Bone marrow (tissue), 2 donors: ENCODE data around the gene SLC4A5.
A peak's percentile ranks its signal among the peaks of the same experiment; 100 is the strongest.
"Not testable (repeated sequence)": the region's sequence is repeated elsewhere in the genome, so short reads cannot be mapped to it uniquely, and the experiment has no call there.

Experiments
- DNase-seq, 2 donors: peaks; one replicate each; lab custom pipeline; 2025; lab: John Stamatoyannopoulos, UW

SLC4A5 gene

DNA sequence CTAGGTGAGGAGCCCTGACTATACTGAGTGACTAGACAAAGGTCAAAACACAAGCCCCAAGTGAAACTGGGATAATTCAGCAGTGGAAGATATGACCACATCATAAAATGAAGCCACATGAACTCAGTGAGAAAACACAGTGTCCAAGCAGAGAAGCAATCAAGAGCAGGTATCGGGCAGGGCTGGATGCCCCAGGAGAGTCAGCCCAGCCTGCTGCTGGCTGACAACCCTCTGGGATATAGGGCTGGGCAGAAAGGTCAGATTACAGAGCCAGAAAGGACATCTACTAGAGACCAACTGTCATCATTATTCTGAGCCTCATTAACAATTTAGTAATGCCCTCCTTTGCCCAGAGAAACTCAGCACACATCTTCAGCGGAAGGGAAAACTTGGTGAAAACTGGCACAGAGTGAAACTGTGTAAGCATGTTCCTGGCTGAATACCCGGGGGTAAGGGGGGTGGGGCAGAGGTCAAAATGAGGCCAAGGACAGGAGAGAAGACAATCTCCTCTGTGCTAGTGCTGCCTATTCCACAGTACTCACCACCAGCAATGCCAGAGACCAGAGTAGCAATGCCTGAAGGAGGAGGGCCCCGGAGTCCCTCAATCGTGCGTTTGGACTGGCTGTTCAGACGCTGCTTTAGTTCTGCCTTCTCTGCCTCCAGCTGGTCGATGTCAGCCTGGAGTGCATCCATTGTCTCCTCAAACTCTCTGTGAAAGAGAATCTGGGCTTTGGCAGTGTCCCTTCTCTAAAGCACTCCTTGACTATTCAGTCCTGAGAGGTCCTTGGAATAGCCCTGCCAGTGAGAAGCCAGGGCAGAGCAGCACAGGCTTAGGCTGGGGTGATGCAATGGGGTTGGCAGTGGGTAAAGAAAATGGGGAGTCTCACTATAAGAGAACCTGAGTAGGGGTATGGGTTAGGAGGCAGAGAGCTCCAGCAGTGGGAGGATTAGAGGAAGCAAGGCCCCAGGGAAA, 21.6 kb upstream of the SLC4A5 start:
- DNase-seq = no peak

DNA sequence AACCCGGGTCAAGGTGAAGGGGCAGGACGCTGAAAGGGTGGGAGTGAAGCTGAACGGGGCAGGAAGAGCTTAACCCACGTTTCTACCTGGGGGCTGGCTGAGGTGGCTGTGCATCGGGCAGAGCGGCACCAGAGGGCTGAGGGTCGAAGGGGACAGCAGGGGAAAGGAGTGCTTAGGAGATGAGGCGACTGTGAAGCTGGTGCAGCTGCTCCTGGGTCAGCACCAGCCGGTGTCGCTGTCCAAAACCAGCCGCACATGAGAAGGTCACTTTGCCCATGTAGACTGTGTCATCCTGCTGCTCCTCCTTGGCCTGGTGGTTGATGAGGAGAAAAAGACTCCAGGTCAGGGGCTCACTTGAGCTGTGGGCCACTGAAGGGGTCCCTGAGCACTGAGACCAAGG, 18.1 kb upstream of the SLC4A5 start:
- no peak for DNase-seq

GRCh38 chr2:74357627-74358026, 14.4 kb upstream of the SLC4A5 start:
- no peak for DNase-seq

DNA sequence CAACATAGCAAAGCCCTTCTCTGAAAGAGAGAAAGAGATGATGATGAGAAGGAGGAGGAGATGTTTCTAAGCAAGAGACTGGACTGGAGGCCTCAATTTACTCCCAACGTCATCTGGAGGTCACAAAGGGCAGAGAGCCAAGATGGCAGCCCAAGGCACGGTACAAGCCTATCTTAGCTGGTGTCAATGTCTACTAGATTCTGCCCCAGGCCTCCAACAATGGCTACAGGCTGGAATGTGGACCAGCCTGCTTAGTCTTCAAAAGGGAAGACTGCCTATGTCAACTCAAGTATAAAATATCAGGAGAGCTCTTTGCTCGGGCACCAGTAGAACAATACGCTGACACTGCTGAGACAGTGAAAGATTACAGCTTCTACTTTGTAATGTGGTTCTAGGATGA, 6.7 kb upstream of the SLC4A5 start:
- DNase-seq = no peak

- DNase-seq = no peak
Observed at GRCh38 chr2:74347742-74348141, 4.5 kb upstream of the SLC4A5 start.

DNA sequence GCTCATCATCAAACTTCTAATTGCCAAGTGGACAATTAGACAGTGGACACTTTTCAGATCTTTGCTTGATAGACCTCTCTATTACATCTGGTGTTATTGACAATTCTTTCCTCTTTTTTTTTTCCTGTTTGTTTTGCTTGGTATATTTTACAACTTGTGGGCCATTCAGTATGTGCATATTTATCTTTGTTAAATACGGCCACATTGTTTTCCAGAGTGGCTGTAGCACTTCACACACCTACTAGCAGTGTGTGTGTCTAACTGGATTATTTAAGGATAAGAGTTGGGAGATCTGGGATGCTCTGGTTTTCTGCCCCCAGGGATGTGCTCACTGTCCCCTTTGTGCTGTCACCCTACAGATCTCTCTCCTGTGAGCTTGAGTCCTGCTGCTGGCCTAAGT, 4.1 kb upstream of the SLC4A5 start:
- DNase-seq = no peak

DNA sequence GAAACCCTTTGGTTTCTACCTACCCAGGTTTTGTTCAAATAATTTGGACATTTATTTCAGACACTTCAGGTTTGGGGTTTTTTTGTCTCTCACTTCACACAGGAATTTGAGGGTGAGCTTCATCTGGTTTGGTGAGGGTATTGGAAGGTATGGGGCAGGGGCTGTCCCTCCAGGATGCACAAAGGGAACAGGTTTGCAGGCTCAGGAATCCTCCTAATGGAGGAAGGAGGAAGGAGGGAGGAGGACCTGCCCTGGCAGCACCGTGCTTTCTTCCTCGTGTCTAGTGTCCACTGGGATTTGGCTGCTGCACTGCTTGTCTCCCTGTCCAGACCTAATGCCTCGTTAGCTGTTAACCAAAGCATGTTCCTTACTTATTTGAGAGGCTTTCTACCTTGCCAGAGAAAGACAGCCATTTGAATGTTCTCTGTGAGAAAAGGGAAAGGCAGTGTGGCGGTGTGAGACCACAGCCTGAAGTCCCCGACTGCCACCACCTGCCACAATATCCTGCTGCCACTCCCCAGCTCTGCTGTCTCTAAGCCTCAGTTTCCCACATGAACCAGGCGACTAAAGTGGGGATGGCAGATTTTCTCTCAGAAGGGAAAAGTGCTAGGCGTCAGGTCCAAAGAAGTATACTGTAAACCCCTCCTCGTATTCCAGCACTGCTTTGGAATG, 2.2 kb upstream of the SLC4A5 start:
- DNase-seq = no peak

DNA sequence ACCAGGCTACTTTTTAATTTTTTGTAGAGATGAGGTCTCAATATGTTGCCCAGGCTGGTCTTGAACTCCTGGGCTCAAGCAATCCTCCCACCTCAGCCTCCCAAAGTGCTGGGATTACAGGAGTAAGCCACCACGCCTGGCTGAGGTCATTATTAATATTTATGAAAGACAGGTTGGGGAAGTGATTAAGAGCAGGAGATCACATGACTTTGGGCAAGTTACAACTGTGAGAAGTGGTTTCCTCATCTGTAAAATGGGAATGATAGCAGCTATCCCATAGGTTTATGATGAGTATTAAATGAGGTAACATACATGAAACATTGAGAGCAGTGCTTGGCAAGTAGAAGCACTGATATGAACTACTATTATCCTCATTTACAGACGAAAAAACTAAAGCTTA, 7.0 kb downstream of the SLC4A5 start:
- not testable (repeated sequence) for DNase-seq

DNA sequence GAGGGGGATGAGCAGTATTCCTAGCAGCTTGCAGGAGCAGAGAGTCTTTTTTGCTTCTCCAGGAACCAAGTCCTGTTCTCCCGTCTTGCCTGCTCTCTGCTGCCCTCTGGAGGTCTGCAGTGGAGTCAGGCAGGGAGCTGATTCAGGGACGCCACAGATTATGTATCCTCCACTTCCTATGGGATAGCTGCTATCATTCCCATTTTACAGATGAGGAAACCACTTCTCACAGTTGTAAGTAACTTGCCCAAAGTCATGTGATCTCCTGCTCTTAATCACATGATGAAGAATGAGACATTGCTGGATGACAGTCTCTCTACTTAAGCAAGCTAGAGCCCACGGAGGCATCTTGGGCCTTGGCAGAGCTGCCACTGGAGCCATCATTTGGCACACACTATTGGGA, 8.3 kb downstream of the SLC4A5 start:
- peak; percentile 15 to 20 for DNase-seq

DNA sequence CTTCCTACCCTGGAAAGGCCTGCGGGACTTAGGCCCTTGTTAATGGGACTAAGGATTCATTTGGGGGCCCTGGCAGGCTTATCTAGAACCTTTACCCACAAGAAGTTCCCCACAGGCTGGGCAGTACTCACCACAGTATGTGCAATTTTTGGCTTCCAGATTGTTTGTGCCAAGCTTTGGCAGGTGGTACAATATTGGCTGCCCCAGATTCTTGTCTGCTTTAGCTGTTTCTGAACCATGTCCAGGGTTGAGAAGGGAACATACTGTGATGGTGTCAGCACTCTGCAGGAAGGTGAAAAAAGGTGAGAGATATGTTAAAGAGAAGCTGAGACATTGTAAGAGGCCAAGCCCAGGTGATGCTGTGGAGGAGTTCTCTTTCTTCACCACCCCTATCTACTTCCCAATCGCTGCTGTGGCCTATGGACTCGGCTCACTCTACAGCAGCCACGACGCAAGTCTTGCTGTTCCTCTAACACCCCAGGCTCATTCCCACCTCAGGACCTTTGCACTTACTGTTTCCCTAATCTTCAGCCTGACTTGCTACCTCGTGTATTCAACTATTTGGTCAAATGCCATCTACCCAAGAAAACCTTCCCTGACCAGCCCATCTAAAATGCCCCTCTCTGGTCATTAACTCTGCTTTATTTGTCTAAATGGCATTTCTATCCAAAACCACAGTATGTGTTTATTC, 9.2 kb downstream of the SLC4A5 start:
- no peak for DNase-seq

DNA sequence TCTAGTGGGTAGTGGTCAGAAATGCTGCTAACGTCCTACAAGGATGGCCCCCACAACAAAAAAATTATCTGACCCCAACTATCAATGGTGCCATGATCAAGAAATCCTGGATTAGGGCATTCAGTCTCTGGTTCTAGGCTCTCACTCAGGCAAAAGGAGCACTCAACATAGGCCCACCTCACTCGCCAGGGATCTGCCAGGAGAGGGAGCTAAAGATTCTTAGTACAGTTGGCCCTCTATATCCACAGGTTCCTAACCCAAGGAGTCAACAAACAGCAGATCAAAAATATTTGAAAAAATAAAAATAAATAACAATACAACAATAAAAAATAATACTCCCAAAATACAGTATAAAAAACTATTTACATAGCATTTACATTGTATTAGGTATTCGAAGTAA, 10.0 kb downstream of the SLC4A5 start:
- DNase-seq = peak in 1 of 2 donors; percentile 10

DNA sequence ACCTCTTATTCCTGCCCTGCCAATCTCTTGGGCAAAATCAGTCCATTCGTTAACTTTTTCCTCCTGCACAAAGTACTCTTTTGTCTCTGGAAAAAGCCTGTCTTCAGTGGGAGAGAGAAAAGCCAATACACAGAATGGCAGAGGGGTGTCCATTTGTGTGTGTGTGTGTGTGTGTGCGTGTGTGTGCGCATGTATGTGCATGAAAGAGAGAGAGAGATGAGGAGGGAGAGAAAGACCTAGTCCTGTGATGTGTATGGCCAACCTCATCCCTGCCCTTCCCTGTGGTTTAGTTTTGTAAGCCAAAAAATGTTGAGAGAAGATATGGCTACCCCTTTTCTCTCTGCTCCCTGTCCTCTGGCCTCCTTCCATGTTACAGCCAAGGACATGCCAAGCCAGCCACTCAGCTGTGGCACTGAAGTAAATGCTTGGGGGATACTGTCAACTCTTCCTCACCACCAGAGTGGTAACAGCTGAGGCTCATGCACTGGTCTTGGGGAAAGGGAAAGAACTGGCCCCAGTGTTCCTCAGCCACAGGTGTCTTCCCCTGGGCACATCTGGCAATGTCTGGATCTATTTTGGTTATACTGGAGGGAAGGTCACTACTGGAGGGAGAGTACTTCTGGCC, 10.6 kb downstream of the SLC4A5 start:
- DNase-seq = no peak

- DNase-seq = no peak
Observed at GRCh38 chr2:74328573-74328972, 14.6 kb downstream of the SLC4A5 start.

GRCh38 chr2:74328074-74328473, 15.1 kb downstream of the SLC4A5 start:
- no peak for DNase-seq

- no peak for DNase-seq
Observed at GRCh38 chr2:74327627-74328026, 15.6 kb downstream of the SLC4A5 start.

DNA sequence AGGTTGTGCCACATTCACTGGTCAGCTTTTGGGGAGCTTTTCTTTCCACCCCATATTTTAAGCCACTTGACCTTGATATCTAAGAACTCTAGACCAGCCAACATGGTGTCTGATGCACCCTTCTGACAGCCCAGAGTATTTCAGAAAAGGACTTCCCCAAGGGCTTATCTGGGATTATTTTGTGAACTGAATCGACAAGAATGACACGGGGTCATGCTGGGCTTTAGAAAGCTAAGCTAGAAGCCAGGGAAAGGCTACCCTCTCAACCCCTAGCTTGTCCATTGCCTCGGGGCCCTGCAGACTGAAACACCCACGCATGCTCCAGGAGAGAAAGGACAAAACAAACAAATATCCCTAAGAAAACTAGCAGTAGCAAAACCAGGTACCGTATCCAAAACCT, 16.0 kb downstream of the SLC4A5 start:
- no peak for DNase-seq

DNA sequence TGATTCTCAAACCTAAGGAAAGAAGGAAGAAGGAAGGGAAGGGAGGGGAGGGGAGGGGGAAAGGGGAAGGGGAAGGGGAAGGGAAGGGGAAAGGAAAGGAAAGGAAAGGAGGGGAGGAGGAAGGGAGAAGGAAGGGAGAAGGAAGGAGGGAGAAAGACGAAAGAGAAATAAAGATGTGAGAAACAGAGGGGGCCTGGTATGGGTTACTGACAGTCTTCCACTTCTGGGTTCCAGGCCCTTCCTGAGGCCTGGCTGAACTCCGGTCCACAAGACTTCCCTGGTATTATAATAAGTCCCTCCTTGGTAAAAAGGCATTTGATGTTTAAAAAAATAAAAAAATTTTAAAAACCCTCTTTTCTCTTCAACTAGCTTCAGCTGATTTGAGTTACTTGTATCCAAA, 17.4 kb downstream of the SLC4A5 start:
- DNase-seq = no peak

- no peak for DNase-seq
Observed at GRCh38 chr2:74321737-74322136, 21.5 kb downstream of the SLC4A5 start.

- DNase-seq = no peak
Observed at GRCh38 chr2:74317701-74318100, 25.5 kb downstream of the SLC4A5 start.

DNA sequence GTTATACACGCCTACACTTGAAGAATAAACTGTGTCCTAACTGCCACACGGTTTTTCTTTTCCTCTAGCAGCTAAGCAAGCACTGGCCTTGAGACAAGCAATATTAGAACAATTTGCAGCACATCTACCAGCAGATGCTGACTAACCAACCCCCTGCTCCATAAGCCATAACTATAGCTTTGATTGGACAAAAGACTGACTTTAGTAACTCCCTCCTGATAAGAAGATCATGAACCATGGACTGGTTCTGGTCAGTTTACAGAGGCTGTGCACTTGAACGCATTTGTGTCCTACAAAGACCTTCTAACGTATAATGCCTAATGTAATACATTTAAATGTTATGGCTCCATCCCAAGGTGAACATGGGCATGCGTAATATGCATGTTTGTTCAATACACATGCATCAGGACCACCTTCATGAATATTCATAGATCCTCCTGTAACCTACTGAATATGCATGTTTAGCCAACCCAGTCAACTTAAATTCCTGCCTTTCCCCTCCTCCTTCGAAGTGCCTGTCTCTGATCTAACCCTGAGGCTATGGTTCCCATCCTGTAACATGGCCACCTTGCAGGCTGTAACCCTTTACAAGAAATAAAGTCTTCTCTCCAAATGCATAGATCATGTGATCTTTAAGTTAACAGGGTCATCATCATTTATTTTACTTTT, 26.5 kb downstream of the SLC4A5 start:
- no peak for DNase-seq

- DNase-seq = no peak
Observed at GRCh38 chr2:74314107-74314506, 29.1 kb downstream of the SLC4A5 start.

- DNase-seq = no peak
Observed at GRCh38 chr2:74313497-74313896, 29.7 kb downstream of the SLC4A5 start.
